ENCODE data around the gene ACTN1.

ACTN1 gene

DNA sequence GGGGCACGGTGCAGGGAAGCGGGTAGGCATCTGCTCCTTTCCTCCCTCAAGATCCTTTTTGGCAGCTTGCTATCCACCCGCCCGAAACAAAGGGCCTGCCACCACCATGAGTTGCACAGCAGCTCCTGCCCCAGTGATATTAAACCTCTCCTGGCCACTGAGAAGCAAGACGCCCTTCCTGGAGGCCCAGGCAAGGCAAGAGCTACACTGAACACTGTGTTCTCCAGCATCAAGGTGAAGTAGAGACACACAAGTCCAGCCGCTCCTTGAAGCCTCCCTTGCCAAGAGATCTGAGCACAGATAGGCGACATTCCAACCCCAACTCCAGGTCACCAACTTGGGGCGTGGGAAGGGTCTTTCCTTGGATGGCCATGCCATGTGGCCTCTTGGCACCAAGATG lies 70.9 kb downstream of the ACTN1 start:
- FAIRE-seq, result no peak

DNA sequence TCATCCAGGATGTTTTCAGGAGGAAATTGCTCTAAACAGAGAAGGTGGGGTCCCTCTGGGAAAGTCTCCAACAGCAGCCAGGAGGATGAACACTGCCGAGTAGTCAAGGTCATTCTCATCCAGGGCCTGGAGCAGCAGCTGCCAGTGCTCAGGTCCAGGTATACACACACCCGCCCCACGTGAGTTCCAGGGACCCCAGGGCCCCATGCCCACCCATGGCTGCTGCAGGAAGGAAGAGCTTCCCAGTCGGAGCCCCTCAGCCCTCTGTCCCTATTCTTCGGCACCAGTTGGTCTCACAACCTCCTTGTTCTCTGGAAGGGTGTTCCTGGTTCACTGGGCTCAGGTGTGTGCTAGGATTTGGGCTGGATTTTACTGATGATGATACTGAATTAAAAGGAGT lies 72.7 kb downstream of the ACTN1 start:
- FAIRE-seq (no peak), DNase-seq (ENCODE audit: insufficient read length, low spot score) (no peak)
- no peak for TF ChIP-seq POLR2A (IDR thresholded peaks at IDR 0.05; ENCODE audit: low read depth, low read length)

More for the DNA sequence above, 70.9 kb downstream of the ACTN1 start:
- no peak for DNase-seq (ENCODE audit: insufficient read length, low spot score)
- TF ChIP-seq POLR2A (IDR thresholded peaks at IDR 0.05; ENCODE audit: low read depth, low read length), result no peak

DNA sequence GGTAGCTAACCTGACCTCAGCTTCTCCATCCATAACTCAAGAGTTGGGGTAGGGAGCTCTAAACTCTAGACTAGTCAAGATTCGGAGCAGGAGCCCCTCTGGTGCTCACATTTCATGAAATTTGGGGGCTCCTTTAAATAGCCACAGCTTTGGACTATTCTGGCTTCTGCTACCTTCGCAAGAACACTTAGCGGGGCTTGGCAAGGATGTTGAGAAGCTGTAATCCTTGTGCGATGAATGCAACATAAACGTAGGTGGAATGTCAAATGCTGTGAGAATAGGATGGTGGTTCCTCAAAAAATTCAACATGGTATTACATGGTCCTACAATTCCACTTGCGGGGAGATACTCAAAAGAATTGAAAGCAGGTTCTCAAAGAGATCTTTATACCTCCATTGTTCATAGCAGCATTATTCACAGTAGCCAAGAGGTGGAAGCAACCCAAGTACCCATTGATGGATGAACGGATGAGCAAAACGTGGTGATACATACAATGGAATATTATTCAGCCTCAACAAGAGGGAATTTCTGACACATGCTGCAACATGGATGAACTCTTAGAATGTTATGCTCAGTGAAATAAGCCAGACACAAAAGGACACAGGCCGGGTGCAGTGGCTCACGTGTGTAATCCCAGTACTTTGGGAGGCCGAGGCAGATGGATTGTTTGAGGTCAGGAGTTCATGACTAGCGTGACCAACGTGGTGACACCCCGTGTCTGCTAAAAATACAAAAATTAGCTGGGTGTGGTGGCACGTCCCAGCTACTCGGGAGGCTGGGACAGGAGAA lies 73.8 kb downstream of the ACTN1 start:
- no peak for FAIRE-seq
- no peak for TF ChIP-seq POLR2A (IDR thresholded peaks at IDR 0.05; ENCODE audit: low read depth, low read length)
- no peak for DNase-seq (ENCODE audit: insufficient read length, low spot score)

DNA sequence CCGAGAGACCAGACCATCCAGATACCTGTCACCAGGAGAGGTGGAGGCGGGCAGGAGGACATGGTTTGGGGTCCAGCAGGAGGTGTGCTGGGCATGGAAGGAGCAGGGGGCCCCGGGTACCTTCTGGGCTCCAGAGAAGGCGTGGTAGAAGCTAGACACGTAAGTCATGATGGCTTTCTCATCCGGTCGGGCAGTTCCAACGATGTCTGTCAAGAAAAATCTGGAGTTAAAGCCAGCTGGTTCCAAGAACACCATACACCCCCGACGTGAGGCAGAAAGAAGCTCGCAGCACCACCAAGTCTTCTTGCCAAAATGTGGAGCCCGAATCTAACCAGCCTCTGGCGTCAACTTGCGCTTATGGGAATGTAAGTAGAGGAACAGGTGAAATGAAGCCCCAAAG lies 76.7 kb downstream of the ACTN1 start:
- no peak for FAIRE-seq
- DNase-seq (ENCODE audit: insufficient read length, low spot score), result no peak
- TF ChIP-seq POLR2A (IDR thresholded peaks at IDR 0.05; ENCODE audit: low read depth, low read length), result no peak

DNA sequence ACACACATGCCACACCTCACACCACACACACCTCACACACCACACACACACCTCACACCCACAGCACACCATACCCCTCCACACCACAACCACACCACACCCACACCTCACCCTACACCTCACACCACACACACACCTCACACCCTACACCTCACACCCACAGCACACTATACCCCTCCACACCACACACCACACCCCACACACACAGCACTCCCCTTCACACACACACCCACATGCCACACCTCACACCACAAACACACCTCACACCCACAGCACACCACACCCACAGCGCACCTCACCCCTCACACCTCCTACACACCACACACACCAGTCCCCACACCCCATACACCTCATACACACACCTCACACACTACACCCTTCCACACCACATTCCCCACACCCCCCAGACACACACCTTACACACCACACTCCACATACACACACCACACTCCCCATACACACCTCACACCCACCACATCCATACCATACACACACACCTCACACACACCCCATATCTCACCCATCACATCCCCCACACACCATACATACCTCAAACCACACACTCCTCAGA lies 80.0 kb downstream of the ACTN1 start:
- DNase-seq (ENCODE audit: insufficient read length, low spot score) (no peak), FAIRE-seq (no peak)
- no peak for TF ChIP-seq POLR2A (IDR thresholded peaks at IDR 0.05; ENCODE audit: low read depth, low read length)

DNA sequence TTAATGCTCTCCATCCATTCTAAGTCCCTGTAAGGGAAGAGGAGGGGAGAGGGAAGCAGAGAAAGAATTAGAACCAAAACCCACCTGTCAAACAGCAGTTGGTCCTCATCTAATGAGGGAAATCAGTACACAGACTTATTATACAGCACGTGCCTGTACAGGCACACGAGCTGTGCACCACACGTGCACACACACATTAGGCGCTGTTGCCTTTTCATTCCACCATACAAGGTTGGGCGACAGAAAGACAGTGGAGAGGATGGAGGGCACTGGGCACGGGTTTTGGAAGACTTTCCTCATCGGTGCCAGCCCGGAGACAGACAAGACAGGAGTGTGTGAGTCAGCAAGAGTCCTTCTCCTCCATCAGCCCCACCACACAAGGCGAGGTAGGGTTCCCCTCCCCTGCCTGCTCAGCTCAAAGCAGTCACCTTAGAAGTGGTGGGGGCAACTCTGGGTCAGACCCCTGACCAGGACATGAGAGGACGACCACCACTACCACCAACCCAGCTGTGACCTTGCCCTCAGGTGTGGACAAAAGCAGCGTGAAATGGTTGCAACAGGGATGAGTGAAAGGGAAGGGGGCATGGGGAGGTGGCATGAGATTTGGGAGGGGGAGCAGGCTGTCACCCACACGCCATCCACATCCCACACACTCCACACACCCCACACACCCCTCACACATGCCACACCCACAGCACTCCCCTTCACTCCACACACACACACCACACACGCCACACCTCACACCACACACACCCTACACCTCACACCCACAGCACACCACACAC lies 80.7 kb downstream of the ACTN1 start:
- DNase-seq (ENCODE audit: insufficient read length, low spot score), result no peak
- no peak for FAIRE-seq
- TF ChIP-seq POLR2A (IDR thresholded peaks at IDR 0.05; ENCODE audit: low read depth, low read length), result no peak

DNA sequence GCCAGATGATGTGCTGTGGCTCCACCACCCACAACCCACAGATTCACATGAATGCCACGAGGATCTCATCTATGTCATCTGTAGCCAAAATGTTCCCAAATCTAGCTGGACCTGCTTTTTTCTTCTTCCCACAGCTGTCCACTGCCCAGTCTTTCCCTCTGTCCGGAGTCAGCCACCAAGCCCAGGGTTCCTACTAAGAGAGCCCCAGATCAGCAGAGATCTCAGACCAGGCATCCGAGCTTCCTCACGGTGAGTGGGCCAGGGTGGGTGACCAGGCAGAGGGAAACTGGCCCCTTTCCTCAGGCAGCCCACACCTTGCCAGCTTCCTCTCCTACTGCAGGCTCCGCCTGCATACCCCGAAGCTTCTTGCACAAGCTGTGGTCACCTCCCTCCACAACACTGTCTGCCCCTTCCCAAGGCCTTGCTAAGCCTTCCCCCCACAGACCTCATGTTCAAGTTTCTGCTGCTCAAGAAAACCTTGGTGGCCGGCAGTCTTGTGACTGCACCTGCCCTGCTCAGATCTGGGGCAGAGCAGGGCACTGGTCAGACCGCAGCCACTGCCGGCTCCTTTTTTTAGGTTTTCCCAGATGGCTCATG lies 81.4 kb downstream of the ACTN1 start:
- DNase-seq (ENCODE audit: insufficient read length, low spot score) (no peak), FAIRE-seq (no peak)
- no peak for TF ChIP-seq POLR2A (IDR thresholded peaks at IDR 0.05; ENCODE audit: low read depth, low read length)

DNA sequence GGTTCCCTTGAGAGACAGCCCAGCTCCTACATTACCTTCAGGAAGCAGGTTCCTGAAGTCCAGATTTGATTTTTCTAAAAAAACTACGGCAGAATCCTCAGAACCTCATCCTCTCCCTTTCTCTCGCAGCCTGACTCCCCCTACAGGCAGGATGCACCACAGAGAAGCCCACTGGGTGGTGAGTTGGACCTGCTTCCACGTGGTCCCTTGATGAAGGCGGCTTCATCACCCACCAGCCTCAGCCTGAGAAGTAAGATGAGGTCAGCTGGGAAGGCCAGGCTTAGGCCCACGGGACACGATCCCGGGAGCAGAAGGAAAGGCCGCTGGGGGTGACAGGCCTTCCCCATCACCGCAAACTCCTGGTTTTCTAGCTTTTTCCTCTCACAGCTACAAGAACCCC lies 83.0 kb downstream of the ACTN1 start:
- DNase-seq (ENCODE audit: insufficient read length, low spot score), result no peak
- no peak for FAIRE-seq
- no peak for TF ChIP-seq POLR2A (IDR thresholded peaks at IDR 0.05; ENCODE audit: low read depth, low read length)

DNA sequence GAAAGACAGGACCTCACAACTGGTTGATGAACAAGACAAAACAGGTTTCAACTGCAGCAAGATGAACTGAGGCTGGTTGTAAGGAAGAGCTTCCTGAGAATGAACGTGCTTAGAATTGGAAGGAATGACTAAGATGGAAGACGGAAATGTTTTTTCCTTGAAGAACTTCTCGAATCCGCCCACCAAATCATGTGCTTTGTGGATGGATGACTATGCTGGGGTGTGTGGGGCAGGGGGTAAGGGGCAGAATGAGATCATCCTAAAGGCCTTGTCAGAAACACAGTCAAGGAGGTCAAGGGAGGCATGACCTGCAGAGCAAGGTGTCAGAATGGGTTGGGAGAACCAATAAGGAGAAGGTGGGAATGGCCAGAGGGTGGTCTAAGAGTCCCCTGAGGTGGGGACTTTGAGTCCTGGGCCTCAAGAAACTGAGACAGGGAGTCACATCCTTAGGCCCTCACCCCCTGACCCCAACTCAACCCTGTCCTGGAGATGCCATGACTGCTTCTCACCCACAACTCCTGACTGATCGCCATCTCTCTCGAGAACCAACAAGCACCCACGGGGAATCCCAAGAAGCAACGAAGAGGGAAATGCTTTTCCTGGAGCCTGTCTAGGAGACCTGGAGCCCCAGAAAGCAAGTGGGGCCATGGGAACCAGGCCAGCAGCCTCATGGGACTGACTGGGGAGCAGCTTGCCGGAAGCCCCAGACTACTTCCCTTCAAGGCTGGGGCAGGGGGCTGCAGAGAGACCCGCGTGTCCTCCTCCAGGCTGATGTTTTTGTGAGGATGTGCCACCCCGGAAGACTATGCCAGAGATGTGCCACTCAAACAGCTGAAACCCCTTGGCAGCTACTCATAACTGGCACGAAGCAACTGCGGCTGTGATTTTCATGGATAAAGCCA lies 84.0 kb downstream of the ACTN1 start:
- no peak for TF ChIP-seq POLR2A (IDR thresholded peaks at IDR 0.05; ENCODE audit: low read depth, low read length)
- FAIRE-seq (no peak), DNase-seq (ENCODE audit: insufficient read length, low spot score) (no peak)

DNA sequence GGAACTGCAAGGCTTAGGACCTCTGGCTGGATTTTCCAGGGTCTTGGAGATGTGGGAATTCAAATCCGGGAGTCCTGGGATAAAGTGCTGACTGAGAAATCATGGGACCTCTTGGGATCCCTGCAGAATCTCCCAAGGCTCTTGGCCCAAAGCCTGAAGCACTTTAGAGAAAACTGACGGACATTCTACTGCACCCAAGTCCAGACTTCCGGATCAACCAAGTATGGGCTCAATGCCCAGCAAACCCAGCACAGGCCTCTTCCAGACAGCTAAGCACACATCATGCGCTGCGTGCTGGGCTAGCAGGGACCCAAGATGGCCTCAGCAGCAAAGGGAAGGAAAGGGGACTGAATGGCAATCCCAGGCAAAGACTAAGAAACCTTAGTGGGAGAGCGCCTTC lies 85.0 kb downstream of the ACTN1 start:
- DNase-seq (ENCODE audit: insufficient read length, low spot score) (no peak), FAIRE-seq (no peak)
- TF ChIP-seq POLR2A (IDR thresholded peaks at IDR 0.05; ENCODE audit: low read depth, low read length), result no peak

DNA sequence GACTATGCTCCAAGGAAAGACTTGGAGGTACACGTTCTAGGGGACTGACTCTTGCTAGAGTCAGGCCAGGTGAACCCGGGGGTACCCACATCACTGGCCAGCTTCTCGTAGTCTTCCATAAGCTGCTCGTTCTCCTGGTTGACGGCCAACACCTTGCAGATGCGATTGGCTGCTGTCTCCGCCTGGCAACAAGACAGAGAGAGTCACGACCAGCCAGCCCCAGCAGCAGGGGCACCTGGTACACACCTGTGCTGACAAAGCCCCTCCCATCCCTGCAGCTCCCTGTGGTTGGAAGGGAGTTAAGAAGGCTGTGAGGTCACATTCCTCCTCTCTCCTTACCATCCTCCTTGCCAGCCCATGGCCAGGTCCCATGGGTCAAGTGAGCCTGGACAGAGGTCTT lies 85.5 kb downstream of the ACTN1 start:
- no peak for FAIRE-seq
- DNase-seq (ENCODE audit: insufficient read length, low spot score), result no peak
- TF ChIP-seq POLR2A (IDR thresholded peaks at IDR 0.05; ENCODE audit: low read depth, low read length), result no peak

DNA sequence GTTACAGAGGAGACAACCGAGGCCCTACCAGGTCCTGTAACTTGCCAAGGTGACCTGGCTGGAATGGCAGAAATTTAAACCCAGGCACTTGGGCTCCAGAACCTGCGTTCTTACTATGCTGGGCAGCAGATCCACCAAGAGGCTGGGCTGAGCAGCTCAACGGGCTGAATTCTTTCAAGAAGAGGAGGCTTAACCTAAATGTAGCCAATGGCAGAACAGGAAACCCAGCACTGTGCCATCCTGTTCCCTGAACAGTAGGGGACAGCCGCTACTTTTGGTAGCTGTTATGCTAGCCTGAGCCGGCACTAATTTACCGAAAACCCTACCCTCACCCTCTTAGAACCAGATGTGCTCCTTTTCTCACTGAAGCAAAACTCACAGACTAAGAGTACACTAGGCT lies 86.1 kb downstream of the ACTN1 start:
- no peak for DNase-seq (ENCODE audit: insufficient read length, low spot score)
- FAIRE-seq, result no peak
- no peak for TF ChIP-seq POLR2A (IDR thresholded peaks at IDR 0.05; ENCODE audit: low read depth, low read length)
